Panc1 (cell line): ENCODE data around the gene GNPTG. TPM values are rescaled to one million over a fixed set of nuclear protein-coding genes. Genes with fewer than 3 reads are reported as not detected.

Experiments used
- ATAC-seq: fragments of 200-7000 bp; cut with Tn5 transposase; 2 replicates; pipeline ENCODE4 v1.9.1; 2020; ENCODE audit warnings: mild to moderate bottlenecking, moderate library complexity
- BruUV-seq: library from RNA; stranded (reverse); fragments of 400-500 nt; replicated peaks from 2 replicates; lab custom pipeline; 2021; lab: Mats Ljungman, UMichigan
- CTCF ChIA-PET: fragments of 300-600 bp; sonication (Branson Sonifier 250); formaldehyde crosslinking; loops from one replicate; lab custom pipeline; 2022; ENCODE audit warnings: antibody characterized with exemption; lab: Charles Lee
- POLR2A ChIA-PET: fragments of 300-600 bp; sonication (Branson Sonifier 250); formaldehyde crosslinking; loops from one replicate; lab custom pipeline; 2022; ENCODE audit warnings: antibody characterized with exemption; lab: Charles Lee
- DNase-seq: peaks from one replicate; pipeline ENCODE4 v3.0.0-alpha.2; 2010; ENCODE audit warnings: low read depth, low spot score
- H3K27ac ChIP-seq: 2 replicates; pipeline ENCODE4 v1.5.1; 2011; ENCODE audit warnings: mild to moderate bottlenecking, low read length, inconsistent platforms
- H3K27me3 ChIP-seq: fragments of 200-500 bp; sonication (Bioruptor generic); 2 replicates; pipeline ENCODE4 v1.6.0; 2014; ENCODE audit warnings: low read length, inconsistent platforms; ENCODE audit not compliant: control insufficient read depth, insufficient read depth
- H3K36me3 ChIP-seq: fragments of 200-500 bp; sonication (Bioruptor generic); 2 replicates; pipeline ENCODE4 v1.5.1; 2014; ENCODE audit warnings: inconsistent platforms, mild to moderate bottlenecking, low read length, moderate library complexity; ENCODE audit not compliant: control insufficient read depth, insufficient read depth
- H3K4me1 ChIP-seq: 2 replicates; pipeline ENCODE4 v1.5.1; 2011; ENCODE audit warnings: inconsistent platforms, mild to moderate bottlenecking, low read length, moderate library complexity; ENCODE audit not compliant: control insufficient read depth, insufficient read depth
- H3K4me3 ChIP-seq, 2 experiments: 2 replicates each; pipeline ENCODE4 v1.5.1; 2011 to 2012; ENCODE audit warnings: low read depth in 2 of 2, low read length in 2 of 2, mild to moderate bottlenecking in 2 of 2, inconsistent platforms in 1 of 2, moderate library complexity in 1 of 2
- H3K9me3 ChIP-seq: fragments of 200-500 bp; sonication (Bioruptor generic); 2 replicates; pipeline ENCODE4 v1.5.1; 2014; ENCODE audit warnings: low read depth, mild to moderate bottlenecking, inconsistent platforms, low read length, moderate library complexity; ENCODE audit not compliant: control insufficient read depth, insufficient read depth
- CTCF ChIP-seq: fragments of 450-650 bp; IDR thresholded peaks from 2 replicates; pipeline ENCODE4 v1.5.1; 2017; ENCODE audit warnings: mild to moderate bottlenecking
- POLR2AphosphoS5 ChIP-seq: IDR thresholded peaks from 2 replicates; pipeline ENCODE4 v1.6.1; 2012; ENCODE audit warnings: mild to moderate bottlenecking, low read depth, low read length, moderate library complexity
- REST ChIP-seq, 2 experiments: IDR thresholded peaks; 2 replicates each; pipeline ENCODE4 v1.6.1; 2011 to 2012; ENCODE audit warnings: low read depth in 2 of 2, control low read depth in 1 of 2, low read length in 1 of 2, mild to moderate bottlenecking in 1 of 2, moderate library complexity in 1 of 2; ENCODE audit not compliant: insufficient read depth in 1 of 2
- SIN3A ChIP-seq: IDR thresholded peaks from 2 replicates; pipeline ENCODE4 v1.6.1; 2012; ENCODE audit warnings: low read depth, mild to moderate bottlenecking, low read length, moderate library complexity, borderline replicate concordance; ENCODE audit not compliant: insufficient read depth
- TCF7L2 ChIP-seq: IDR thresholded peaks from 2 replicates; pipeline ENCODE4 v1.6.1; 2011; ENCODE audit warnings: mild to moderate bottlenecking, low read depth, low read length, inconsistent platforms
- in situ Hi-C: cut with HindIII; loops from 2 replicates; pipeline ENCODE4 v1.10.0; 2016; ENCODE audit warnings: low sequenced_read_pairs, low pct_unique_long_range_greater_than_20kb
- intact Hi-C: fragments of 100-400 bp; cut with micrococcal nuclease; formaldehyde crosslinking; loops from one replicate; pipeline ENCODE4 v1.10.0; 2022; ENCODE audit not compliant: unreplicated experiment
- total RNA-seq: library from RNA; stranded (reverse); gene quantifications from one replicate; pipeline ENCODE4 v1.2.1, GENCODE V29; 2021; ENCODE audit not compliant: unreplicated experiment

Gene GNPTG
- total RNA-seq, 1 experiment from 2014 or later = 62.5 TPM

GRCh38 chr16:1336619-1337018 is 15.1 kb upstream of the GNPTG start:
- ChIA-PET POLR2A (no interaction called here), CTCF (no interaction called here)
- TF ChIP-seq TCF7L2 (no peak), CTCF (no peak), SIN3A (no peak), POLR2AphosphoS5 (no peak), REST (IDR thresholded peaks at IDR 0.05; ENCODE audit: insufficient read depth in 1 of 2, low read depth in 2 of 2, low read length in 1 of 2) (no peak)

GRCh38 chr16:1337486-1337885 is 14.2 kb upstream of the GNPTG start:
- ATAC-seq (no peak), DNase-seq (no peak)
- Histone ChIP-seq H3K36me3 (no peaks in the 10 kb centered on the region), H3K27me3 (no peaks in the 10 kb centered on the region), H3K9me3 (no peaks in the 10 kb centered on the region), H3K4me1 (peaks cover 8% of the 10 kb centered on the region), H3K27ac (no peak overlapping the region), H3K4me3 (no peak overlapping the region)
- BruUV-seq = no TSS peak
- ChIA-PET POLR2A (no interaction called here), CTCF (interaction anchor here (0.6 kb wide), 1 partner anchor 379 kb away, joined by 3 read pairs; no protein-coding TSS in a partner anchor)
- no peak for TF ChIP-seq REST (IDR thresholded peaks at IDR 0.05; ENCODE audit: insufficient read depth in 1 of 2, low read depth in 2 of 2, low read length in 1 of 2)
- TF ChIP-seq POLR2AphosphoS5 = no peak
- TF ChIP-seq SIN3A = no peak
- in situ Hi-C loops (no loop called here), intact Hi-C loops (no loop called here)

More at GRCh38 chr16:1336619-1337018, 15.1 kb upstream of the GNPTG start:
- H3K4me1 ChIP-seq = peaks cover 16% of the 10 kb centered on the region
- no TSS peak for BruUV-seq
- H3K27me3 ChIP-seq = no peaks in the 10 kb centered on the region
- intact Hi-C loops = no loop called here
- ATAC-seq = no peak
- H3K36me3 ChIP-seq = no peaks in the 10 kb centered on the region
- H3K9me3 ChIP-seq = no peaks in the 10 kb centered on the region
- no peak overlapping the region for H3K27ac ChIP-seq
- in situ Hi-C loops = no loop called here
- no peak overlapping the region for H3K4me3 ChIP-seq
- DNase-seq = no peak
